GM18951 (cell line): Measurements from ENCODE around the gene CFLAR.
"Not testable (repeated sequence)": the region's sequence is repeated elsewhere in the genome, so short reads cannot be mapped to it uniquely, and the experiment has no call there.

Experiments
- POLR2A ChIP-seq: IDR thresholded peaks from 4 replicates; pipeline ENCODE4 v1.6.1; 2011; ENCODE audit warnings: mild to moderate bottlenecking; ENCODE audit not compliant: insufficient read length, insufficient read depth; ENCODE audit errors: extremely low read depth
- in situ Hi-C: fragments of 300-500 bp; cut with MboI; formaldehyde crosslinking; loops from one replicate; pipeline ENCODE4 v1.12.0; 2022; ENCODE audit warnings: low sequenced_read_pairs, mixed read lengths, inconsistent platforms; ENCODE audit not compliant: unreplicated experiment

The CFLAR gene

GRCh38 chr2:201148434-201148990 is 32.5 kb downstream of the CFLAR start:
- no peak for TF ChIP-seq POLR2A
- in situ Hi-C loops = no loop called here

GRCh38 chr2:201149064-201149820 is 33.3 kb downstream of the CFLAR start:
- in situ Hi-C loops = no loop called here

GRCh38 chr2:201149821-201150165 is 33.8 kb downstream of the CFLAR start:
- in situ Hi-C loops = not testable (repeated sequence)

More at GRCh38 chr2:201149064-201149820, 33.3 kb downstream of the CFLAR start:
- no peak for TF ChIP-seq POLR2A

- TF ChIP-seq POLR2A = no peak
- in situ Hi-C loops = no loop called here
These were observed 34.6 kb downstream of the CFLAR start for GRCh38 chr2:201150454-201151020.

GRCh38 chr2:201151127-201151981 is 35.4 kb downstream of the CFLAR start:
- in situ Hi-C loops = no loop called here
- TF ChIP-seq POLR2A = no peak

- in situ Hi-C loops = no loop called here
- no peak for TF ChIP-seq POLR2A
These were observed 36.6 kb downstream of the CFLAR start for GRCh38 chr2:201152517-201152916.

GRCh38 chr2:201152999-201153815 is 37.2 kb downstream of the CFLAR start:
- in situ Hi-C loops = no loop called here
- no peak for TF ChIP-seq POLR2A

- in situ Hi-C loops = no loop called here
- TF ChIP-seq POLR2A = no peak
These were observed 38.8 kb downstream of the CFLAR start for GRCh38 chr2:201154615-201155399.

GRCh38 chr2:201156036-201156435 is 40.1 kb downstream of the CFLAR start:
- no peak for TF ChIP-seq POLR2A
- in situ Hi-C loops = no loop called here

GRCh38 chr2:201156640-201157039 is 40.7 kb downstream of the CFLAR start:
- in situ Hi-C loops = no loop called here
- no peak for TF ChIP-seq POLR2A

GRCh38 chr2:201157694-201158093 is 41.7 kb downstream of the CFLAR start:
- in situ Hi-C loops = no loop called here
- TF ChIP-seq POLR2A = no peak
